Activated T-cell treated with anti-CD3 and anti-CD28 coated beads for 24 hours (primary cell): ENCODE data around the gene NBAS.
"Not testable (repeated sequence)": the region's sequence is repeated elsewhere in the genome, so short reads cannot be mapped to it uniquely, and the experiment has no call there.

Source experiments
- DNase-seq: peaks from one replicate; pipeline ENCODE4 v3.0.0-alpha.2; 2020; ENCODE audit warnings: low read depth

NBAS gene

GRCh38 chr2:15359716-15360531, 201.2 kb downstream of the NBAS start:
- no peak for DNase-seq

- no peak for DNase-seq
Measured at GRCh38 chr2:15357922-15358321, 203.2 kb downstream of the NBAS start.

- no peak for DNase-seq
Measured at GRCh38 chr2:15357186-15357585, 203.9 kb downstream of the NBAS start.

- no peak for DNase-seq
Measured at GRCh38 chr2:15355386-15355785, 205.7 kb downstream of the NBAS start.

- no peak for DNase-seq
Measured at GRCh38 chr2:15354596-15355366, 206.4 kb downstream of the NBAS start.

GRCh38 chr2:15352363-15352762, 208.8 kb downstream of the NBAS start:
- no peak for DNase-seq

- DNase-seq: no peak
Measured at GRCh38 chr2:15348636-15349035, 212.5 kb downstream of the NBAS start.

GRCh38 chr2:15348045-15348444, 213.1 kb downstream of the NBAS start:
- DNase-seq: no peak

GRCh38 chr2:15346624-15347023, 214.5 kb downstream of the NBAS start:
- no peak for DNase-seq

GRCh38 chr2:15337996-15338666, 223.0 kb downstream of the NBAS start:
- no peak for DNase-seq

GRCh38 chr2:15334644-15335326, 226.3 kb downstream of the NBAS start:
- DNase-seq: no peak

GRCh38 chr2:15331787-15332186, 229.3 kb downstream of the NBAS start:
- no peak for DNase-seq

- no peak for DNase-seq
Measured at GRCh38 chr2:15325296-15325695, 235.8 kb downstream of the NBAS start.

- no peak for DNase-seq
Measured at GRCh38 chr2:15323227-15323626, 237.9 kb downstream of the NBAS start.

GRCh38 chr2:15321481-15321880, 239.7 kb downstream of the NBAS start:
- not testable (repeated sequence) for DNase-seq

GRCh38 chr2:15316370-15316814, 244.7 kb downstream of the NBAS start:
- no peak for DNase-seq

- DNase-seq: no peak
Measured at GRCh38 chr2:15315411-15315810, 245.7 kb downstream of the NBAS start.

GRCh38 chr2:15313657-15314056, 247.5 kb downstream of the NBAS start:
- DNase-seq: no peak

- no peak for DNase-seq
Measured at GRCh38 chr2:15311926-15312325, 249.2 kb downstream of the NBAS start.

GRCh38 chr2:15311201-15311907, 249.8 kb downstream of the NBAS start:
- no peak for DNase-seq

- no peak for DNase-seq
Measured at GRCh38 chr2:15307526-15307925, 253.6 kb downstream of the NBAS start.
